Measurements from ENCODE around the gene RPL15. TPM values are rescaled to one million over a fixed set of nuclear protein-coding genes. Genes with fewer than 3 reads are reported as not detected.

The RPL15 gene
- total and polyA plus RNA-seq, 2 donors (not counting 1 experiment from before 2014, with no cell fraction given), result 2,177 to 5,195 TPM

DNA sequence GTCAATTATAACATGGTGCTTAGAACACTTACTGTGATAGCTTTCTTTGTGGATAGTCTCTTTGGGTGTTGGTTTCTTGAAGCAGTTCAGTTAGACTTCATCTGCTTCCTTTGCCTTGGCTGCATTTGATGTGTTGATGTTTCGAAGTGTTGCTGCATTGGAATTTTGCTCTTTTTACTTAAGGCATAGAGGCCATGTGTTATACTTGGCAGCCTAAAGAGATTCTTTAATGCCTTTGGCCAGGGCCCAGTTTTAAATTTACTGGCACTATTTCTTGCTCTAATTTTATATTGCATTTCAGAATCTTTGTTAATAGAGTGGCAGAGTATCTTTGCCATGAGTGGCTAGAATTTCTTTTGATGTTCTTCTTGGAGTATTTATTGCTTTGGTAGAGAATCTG, 49.4 kb downstream of the RPL15 start:
- no peak overlapping the region for H2AFZ ChIP-seq (ENCODE audit: insufficient read depth, low read depth, low read length, poor library complexity, severe bottlenecking)
- H3K79me2 ChIP-seq (ENCODE audit: control insufficient read depth, insufficient read depth, low read length), result peaks cover 19% of the 10 kb centered on the region
- Mint-ChIP-seq H3K27ac (no peak overlapping the region), H3K27me3 (no peaks in the 10 kb centered on the region), H3K9me3 (ENCODE audit: insufficient read depth) (no peaks in the 10 kb centered on the region), H3K4me1 (no peaks in the 10 kb centered on the region), H3K4me3 (no peak overlapping the region)
- H3K36me3 ChIP-seq (replicated peaks in 1 of 2; ENCODE audit: control extremely low read depth in 1 of 2, control insufficient read depth in 1 of 2, extremely low read depth in 1 of 2, insufficient read depth in 2 of 2, low read length in 1 of 2), result peaks cover 0 to 57% of the 10 kb centered on the region in 2 experiments
- no peak for TF ChIP-seq EZH2 (IDR thresholded peaks at IDR 0.05; ENCODE audit: borderline replicate concordance, insufficient read depth, low read depth, low read length, poor library complexity, severe bottlenecking)
- TF ChIP-seq, protein P1, sequence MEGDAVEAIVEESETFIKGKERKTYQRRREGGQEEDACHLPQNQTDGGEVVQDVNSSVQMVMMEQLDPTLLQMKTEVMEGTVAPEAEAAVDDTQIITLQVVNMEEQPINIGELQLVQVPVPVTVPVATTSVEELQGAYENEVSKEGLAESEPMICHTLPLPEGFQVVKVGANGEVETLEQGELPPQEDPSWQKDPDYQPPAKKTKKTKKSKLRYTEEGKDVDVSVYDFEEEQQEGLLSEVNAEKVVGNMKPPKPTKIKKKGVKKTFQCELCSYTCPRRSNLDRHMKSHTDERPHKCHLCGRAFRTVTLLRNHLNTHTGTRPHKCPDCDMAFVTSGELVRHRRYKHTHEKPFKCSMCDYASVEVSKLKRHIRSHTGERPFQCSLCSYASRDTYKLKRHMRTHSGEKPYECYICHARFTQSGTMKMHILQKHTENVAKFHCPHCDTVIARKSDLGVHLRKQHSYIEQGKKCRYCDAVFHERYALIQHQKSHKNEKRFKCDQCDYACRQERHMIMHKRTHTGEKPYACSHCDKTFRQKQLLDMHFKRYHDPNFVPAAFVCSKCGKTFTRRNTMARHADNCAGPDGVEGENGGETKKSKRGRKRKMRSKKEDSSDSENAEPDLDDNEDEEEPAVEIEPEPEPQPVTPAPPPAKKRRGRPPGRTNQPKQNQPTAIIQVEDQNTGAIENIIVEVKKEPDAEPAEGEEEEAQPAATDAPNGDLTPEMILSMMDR (IDR thresholded peaks at IDR 0.05), result no peak
- no peaks in the 10 kb centered on the region for H3K27me3 ChIP-seq (replicated peaks in 1 of 4; ENCODE audit: control extremely low read depth in 1 of 4, control insufficient read depth in 3 of 4, insufficient read depth in 4 of 4, low read length in 3 of 4)
- DNase-seq (no peak), ATAC-seq (ENCODE audit: low read depth) (no peak)
- POLR2A ChIA-PET, result no interaction called here
- H3K27ac ChIP-seq (ENCODE audit: low read length in 2 of 2), result no peak overlapping the region
- no peak overlapping the region for H3K4me2 ChIP-seq (replicated peaks; ENCODE audit: low read depth, low read length, poor library complexity, severe bottlenecking)
- intact Hi-C loops (cut with micrococcal nuclease), result no loop called here
- 100% methylated on average over 1 of the region's 1 CpG for WGBS (ENCODE audit: insufficient coverage)
- peaks cover 41% of the 10 kb centered on the region for H4K20me1 ChIP-seq (ENCODE audit: control insufficient read depth, insufficient read depth, low read length, poor library complexity, severe bottlenecking)
- no peaks in the 10 kb centered on the region for H3K9me3 ChIP-seq (ENCODE audit: control extremely low read depth in 1 of 3, control insufficient read depth in 2 of 3, insufficient read depth in 1 of 3, low read length in 2 of 3)
- no peaks in the 10 kb centered on the region for H3K4me1 ChIP-seq (ENCODE audit: control insufficient read depth in 2 of 2, insufficient read depth in 2 of 2, low read length in 2 of 2)
- no peak overlapping the region for H3K9ac ChIP-seq (ENCODE audit: low read length)
- CTCF ChIA-PET, result interaction anchor here (0.7 kb wide), 1 partner anchor 1650 kb away, joined by 3 read pairs; no protein-coding TSS in a partner anchor
- H3K4me3 ChIP-seq (ENCODE audit: control extremely low read depth in 1 of 5, extremely low read depth in 1 of 5, insufficient read depth in 1 of 5, low read depth in 2 of 5, low read length in 4 of 5), result no peak overlapping the region

DNA sequence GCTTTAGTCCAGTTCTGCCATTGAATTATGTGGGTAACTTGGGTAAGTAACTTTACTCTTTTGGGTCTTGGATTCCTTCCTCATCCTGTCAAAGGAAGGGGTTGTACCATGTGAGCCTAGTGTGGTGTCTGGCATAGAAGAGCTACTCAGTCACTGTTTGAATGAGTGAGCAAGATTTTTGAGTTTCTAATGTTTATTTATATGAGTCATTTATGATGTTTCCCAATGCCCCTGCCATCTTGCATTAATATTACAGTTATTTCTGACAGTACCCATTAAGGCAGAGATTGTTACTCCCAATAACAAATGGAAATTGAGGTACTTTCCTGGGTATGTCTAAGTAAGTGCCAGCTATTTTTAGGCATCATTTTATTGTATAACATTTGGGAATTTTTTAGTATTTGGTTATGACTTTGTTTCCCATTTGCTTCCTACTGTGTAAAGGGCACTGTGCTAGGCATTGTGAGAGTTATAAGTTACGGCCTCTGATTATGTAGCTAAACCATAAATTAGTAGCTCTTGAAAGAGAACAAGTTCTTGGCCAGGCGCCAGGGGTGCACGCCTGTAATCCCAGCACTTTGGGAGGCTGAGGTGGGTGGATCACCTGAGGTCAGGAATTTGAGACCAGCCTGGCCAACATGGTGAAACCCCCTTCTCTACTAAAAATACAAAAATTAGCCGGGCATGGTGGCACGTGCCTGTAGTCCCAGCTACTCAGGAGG, 51.7 kb downstream of the RPL15 start:
- Histone ChIP-seq H3K4me3 (ENCODE audit: control extremely low read depth in 1 of 5, extremely low read depth in 1 of 5, insufficient read depth in 1 of 5, low read depth in 2 of 5, low read length in 4 of 5) (no peak overlapping the region), H3K4me1 (ENCODE audit: control insufficient read depth in 2 of 2, insufficient read depth in 2 of 2, low read length in 2 of 2) (no peaks in the 10 kb centered on the region), H3K36me3 (replicated peaks in 1 of 2; ENCODE audit: control extremely low read depth in 1 of 2, control insufficient read depth in 1 of 2, extremely low read depth in 1 of 2, insufficient read depth in 2 of 2, low read length in 1 of 2) (peaks cover 1 to 46% of the 10 kb centered on the region in 2 experiments), H3K27me3 (replicated peaks in 1 of 4; ENCODE audit: control extremely low read depth in 1 of 4, control insufficient read depth in 3 of 4, insufficient read depth in 4 of 4, low read length in 3 of 4) (no peaks in the 10 kb centered on the region), H3K27ac (ENCODE audit: low read length in 2 of 2) (no peak overlapping the region), H3K79me2 (ENCODE audit: control insufficient read depth, insufficient read depth, low read length) (peaks cover 19% of the 10 kb centered on the region), H3K4me2 (replicated peaks; ENCODE audit: low read depth, low read length, poor library complexity, severe bottlenecking) (no peak overlapping the region), H2AFZ (ENCODE audit: insufficient read depth, low read depth, low read length, poor library complexity, severe bottlenecking) (no peak overlapping the region), H4K20me1 (ENCODE audit: control insufficient read depth, insufficient read depth, low read length, poor library complexity, severe bottlenecking) (peaks cover 43% of the 10 kb centered on the region), H3K9me3 (ENCODE audit: control extremely low read depth in 1 of 3, control insufficient read depth in 2 of 3, insufficient read depth in 1 of 3, low read length in 2 of 3) (no peaks in the 10 kb centered on the region), H3K9ac (ENCODE audit: low read length) (no peak overlapping the region)
- Mint-ChIP-seq H3K9me3 (ENCODE audit: insufficient read depth) (no peaks in the 10 kb centered on the region), H3K4me3 (no peak overlapping the region), H3K27me3 (no peaks in the 10 kb centered on the region), H3K4me1 (no peaks in the 10 kb centered on the region), H3K27ac (no peak overlapping the region)
- TF ChIP-seq, protein P1 (IDR thresholded peaks at IDR 0.05), result no peak
- TF ChIP-seq EZH2 (IDR thresholded peaks at IDR 0.05; ENCODE audit: borderline replicate concordance, insufficient read depth, low read depth, low read length, poor library complexity, severe bottlenecking), result no peak
- ChIA-PET CTCF (no interaction called here), POLR2A (no interaction called here)
- DNase-seq (no peak), ATAC-seq (ENCODE audit: low read depth) (no peak)
- 100% methylated on average over 2 of the region's 5 CpGs for WGBS (ENCODE audit: insufficient coverage)
- intact Hi-C loops (cut with micrococcal nuclease), result no loop called here
